HepG2 (cell line): ENCODE measurements around the gene NDEL1. TPM values are rescaled to one million over a fixed set of nuclear protein-coding genes. Genes with fewer than 3 reads are reported as not detected.

Experiments used
- ATAC-seq: fragments of 200-7000 bp; cut with Tn5 transposase; 3 replicates; pipeline ENCODE4 v1.9.1; 2020; ENCODE audit warnings: mild to moderate bottlenecking, moderate library complexity
- BruUV-seq: library from RNA; stranded (reverse); fragments of 400-500 nt; replicated peaks from 2 replicates; lab custom pipeline; 2021; lab: Mats Ljungman, UMichigan
- CTCF ChIA-PET: fragments of 300-600 bp; formaldehyde crosslinking; extraction: SDS; loops from one replicate; lab custom pipeline; 2021; ENCODE audit warnings: low total read pairs, inconsistent platforms, low intra/inter-chr PET ratio; lab: Yijun Ruan, JAX
- POLR2A ChIA-PET: fragments of 350-600 bp; sonication (Branson Sonifier 250); formaldehyde crosslinking; loops from one replicate; lab custom pipeline; 2020; ENCODE audit warnings: antibody characterized with exemption, inconsistent platforms; lab: Yijun Ruan, JAX
- DNase-seq: peaks from one replicate; pipeline ENCODE4 v3.0.0-alpha.2; 2015; ENCODE audit warnings: low spot score
- FAIRE-seq: peaks from 3 replicates; lab custom pipeline; 2011; peaks lifted over from hg19 to GRCh38; lab: Jason Lieb, UNC
- H2AFZ ChIP-seq: one replicate; pipeline ENCODE4 v1.6.1; 2011; ENCODE audit warnings: low read length, inconsistent platforms
- H3K27ac ChIP-seq: fragments of 300-600 bp; 3 replicates; pipeline ENCODE4 v1.8.0; 2011; ENCODE audit warnings: mixed run types, mild to moderate bottlenecking, mixed read lengths, low read length, inconsistent platforms; ENCODE audit not compliant: insufficient read depth; ENCODE audit errors: extremely low read length
- H3K27me3 ChIP-seq, 2 experiments: fragments of 200-600 bp in 1 of 2; 2 replicates in 1 of 2; 3 replicates in 1 of 2; pipeline versions ENCODE4 v1.6.0 to v1.8.0; 2011; ENCODE audit warnings: low read length in 2 of 2, mild to moderate bottlenecking in 2 of 2, moderate library complexity in 2 of 2, inconsistent platforms in 1 of 2; ENCODE audit not compliant: insufficient read depth in 2 of 2, control insufficient read depth in 1 of 2
- H3K36me3 ChIP-seq, 2 experiments: fragments of 200-600 bp in 1 of 2; replicated peaks in 1 of 2; 2 replicates in 1 of 2; 3 replicates in 1 of 2; pipeline versions ENCODE4 v1.5.1 to v1.8.0; 2011; ENCODE audit warnings: low read length in 2 of 2, inconsistent platforms in 1 of 2; ENCODE audit not compliant: insufficient read depth in 2 of 2, control insufficient read depth in 1 of 2
- H3K4me1 ChIP-seq: 2 replicates; pipeline ENCODE4 v1.5.1; 2012; ENCODE audit warnings: low read length, inconsistent platforms; ENCODE audit not compliant: insufficient read depth
- H3K4me2 ChIP-seq: 2 replicates; pipeline ENCODE4 v1.6.0; 2011; ENCODE audit warnings: low read depth, low read length, inconsistent platforms
- H3K4me3 ChIP-seq, 3 experiments: fragments of 200-600 bp in 1 of 3; sonication (generic), shearing (Covaris generic) in 1 of 3; replicated peaks in 1 of 3; 2 replicates each; pipeline ENCODE4 v1.5.1; 2011 to 2016; ENCODE audit warnings: low read length in 3 of 3, inconsistent platforms in 2 of 3, low read depth in 2 of 3, mild to moderate bottlenecking in 2 of 3, control low read depth in 1 of 3, mixed read lengths in 1 of 3; ENCODE audit not compliant: insufficient read depth in 1 of 3
- H3K79me2 ChIP-seq: one replicate; pipeline ENCODE4 v1.6.1; 2011; ENCODE audit warnings: low read length, inconsistent platforms; ENCODE audit not compliant: insufficient read depth
- H3K9ac ChIP-seq: 2 replicates; pipeline ENCODE4 v1.6.0; 2011; ENCODE audit warnings: mild to moderate bottlenecking, low read depth, low read length, inconsistent platforms; ENCODE audit not compliant: insufficient read depth
- H3K9me3 ChIP-seq: 2 replicates; pipeline ENCODE4 v1.5.1; 2012; ENCODE audit warnings: mild to moderate bottlenecking, low read length
- H4K20me1 ChIP-seq: 2 replicates; pipeline ENCODE4 v1.6.0; 2011; ENCODE audit warnings: inconsistent platforms, mild to moderate bottlenecking, low read length, moderate library complexity; ENCODE audit not compliant: insufficient read depth
- CREM ChIP-seq, 2 experiments: sonication (generic) in 1 of 2; formaldehyde crosslinking in 1 of 2; IDR thresholded peaks; 2 replicates each; pipeline versions ENCODE4 v1.4.0 to v1.6.1; 2016 to 2020; ENCODE audit warnings: antibody characterized with exemption in 1 of 2, mild to moderate bottlenecking in 1 of 2, missing genetic modification reagents in 1 of 2
- HCFC1 ChIP-seq: fragments of 150-350 bp; IDR thresholded peaks from 2 replicates; pipeline ENCODE4 v1.6.1; 2014; ENCODE audit warnings: low read depth, low read length
- HOXA7 ChIP-seq: sonication (generic); formaldehyde crosslinking; IDR thresholded peaks from 2 replicates; pipeline ENCODE4 v1.8.1; 2022; ENCODE audit warnings: mild to moderate bottlenecking, missing genetic modification reagents, moderate library complexity
- RNF2 ChIP-seq: fragments of 450-650 bp; conservative IDR thresholded peaks from 2 replicates; pipeline ENCODE4 v1.6.1; 2016; ENCODE audit warnings: low read depth
- ZBTB10 ChIP-seq: sonication (generic); formaldehyde crosslinking; IDR thresholded peaks from 2 replicates; pipeline ENCODE4 v1.4.0; 2020; ENCODE audit warnings: missing genetic modification reagents, borderline replicate concordance
- ZBTB40 ChIP-seq, 2 experiments: fragments of 450-650 bp in 1 of 2; sonication (generic) in 1 of 2; formaldehyde crosslinking in 1 of 2; IDR thresholded peaks; 2 replicates each; pipeline versions ENCODE4 v1.6.1 to v1.8.0; 2016 to 2022; ENCODE audit warnings: antibody characterized with exemption in 1 of 2, mild to moderate bottlenecking in 1 of 2, missing genetic modification reagents in 1 of 2
- ZNF138 ChIP-seq: sonication (generic); formaldehyde crosslinking; IDR thresholded peaks from 2 replicates; pipeline ENCODE4 v1.5.0; 2020; ENCODE audit warnings: mild to moderate bottlenecking, low read depth, missing genetic modification reagents
- WGBS: methylation state at CpG from one replicate; pipeline ENCODE4 v1.1.6; 2017; ENCODE audit warnings: low lambda C conversion rate; 5-methylcytosine and 5-hydroxymethylcytosine counted together
- in situ Hi-C: cut with HindIII; loops from 2 replicates; pipeline ENCODE4 v1.10.0; 2017; ENCODE audit warnings: low pct_unique_long_range_greater_than_20kb; ENCODE audit not compliant: extremely low pct_ligation_motif_present
- intact Hi-C: fragments of 100-400 bp; cut with micrococcal nuclease; formaldehyde crosslinking; loops from one replicate; pipeline ENCODE4 v1.10.0; 2022; ENCODE audit not compliant: unreplicated experiment
- polyA plus RNA-seq, 8 experiments: library from polyadenylated mRNA; depleted of rRNA in 3 of 8; stranded (reverse) in 7 of 8; unstranded in 1 of 8; fragments of >200 nt; fragmentation: Illumina TruSeq in 4 of 8; extraction: Trizol in 4 of 8; gene quantifications; 2 replicates each; pipeline versions ENCODE4 v1.2.1 to v1.2.3, GENCODE V29; 2011 to 2016; ENCODE audit warnings: low read depth in 4 of 8, missing spikeins in 1 of 8, mixed read lengths in 1 of 8; ENCODE audit not compliant: insufficient read depth in 1 of 8
- total RNA-seq, 5 experiments: library from RNA; depleted of rRNA; stranded (reverse); fragments of >200 nt; fragmentation: Illumina TruSeq; extraction: Trizol; gene quantifications; 2 replicates each; pipeline ENCODE4 v1.2.3, GENCODE V29; 2016; ENCODE audit warnings: low read depth in 1 of 5

NDEL1 gene
- total and polyA plus RNA-seq, 2 of the 13 experiments (the other 11 are each of a cell fraction or from before 2014, with no cell fraction given): 59.8 to 153 TPM

- Histone ChIP-seq H3K36me3 (peaks cover 6 to 19% of the 10 kb centered on the region in 2 experiments), H3K9ac (no peak overlapping the region), H3K27me3 (no peaks in the 10 kb centered on the region), H2AFZ (no peak overlapping the region), H3K4me3 (no peak overlapping the region), H3K27ac (no peak overlapping the region), H3K79me2 (peaks cover 43% of the 10 kb centered on the region), H3K9me3 (no peaks in the 10 kb centered on the region), H4K20me1 (peaks cover 16% of the 10 kb centered on the region; the same call in 1 of the 2 replicates), H3K4me2 (no peak overlapping the region), H3K4me1 (peaks cover 95% of the 10 kb centered on the region)
- in situ Hi-C loops (loop anchor here (5.0 kb wide), 1 partner anchor 33 kb away; no protein-coding TSS in a partner anchor), intact Hi-C loops (loop anchor here (5.0 kb wide), 1 partner anchor 33 kb away; no protein-coding TSS in a partner anchor)
- 96% methylated on average over 4 of the region's 4 CpGs for WGBS
- CTCF ChIA-PET: no interaction called here
- DNase-seq: no peak
- POLR2A ChIA-PET: interaction anchor here (2.3 kb wide), 1 partner anchor 10 kb away, joined by 5 read pairs; the partner anchor contains the start of gene NDEL1
- BruUV-seq: no TSS peak
- ATAC-seq: no peak
- no peak for FAIRE-seq
- TF ChIP-seq RNF2: no peak
- no peak for TF ChIP-seq HCFC1
- no peak for TF ChIP-seq HOXA7
- no peak for TF ChIP-seq ZBTB10
- no peak for TF ChIP-seq ZBTB40 (IDR thresholded peaks at IDR 0.05)
- TF ChIP-seq ZBTB40 (CRISPR knock-in tag; IDR thresholded peaks at IDR 0.05): no peak
- TF ChIP-seq CREM (IDR thresholded peaks at IDR 0.05): no peak
- no peak for TF ChIP-seq CREM (CRISPR knock-in tag; IDR thresholded peaks at IDR 0.05)
- TF ChIP-seq ZNF138: no peak
Measured at GRCh38 chr17:8445536-8445935, 9.9 kb downstream of the NDEL1 start.
